Umbilical cord (tissue), 2 donors: ENCODE data around the gene WDR70. TPM values are rescaled to one million over a fixed set of nuclear protein-coding genes. Genes with fewer than 3 reads are reported as not detected.
"Not testable (repeated sequence)": the region's sequence is repeated elsewhere in the genome, so short reads cannot be mapped to it uniquely, and the experiment has no call there.

Experiments used
- DNase-seq: peaks from one replicate; pipeline ENCODE4 v3.0.0-alpha.2; 2015; ENCODE audit warnings: low spot score
- total RNA-seq: library from RNA; depleted of rRNA; stranded (reverse); fragments of >200 nt; gene quantifications from one replicate; pipeline ENCODE4 v1.2.3, GENCODE V29; 2014; ENCODE audit warnings: low replicate concordance; ENCODE audit not compliant: insufficient read depth

The WDR70 gene
- total RNA-seq, 1 donor from 2014 or later = 17.3 TPM

- no peak for DNase-seq
These were observed 190.3 kb downstream of the WDR70 start for GRCh38 chr5:37569466-37569865.

- no peak for DNase-seq
These were observed 191.5 kb downstream of the WDR70 start for GRCh38 chr5:37570597-37570996.

GRCh38 chr5:37571985-37572384 lies 192.9 kb downstream of the WDR70 start:
- peak; percentile 8 for DNase-seq

GRCh38 chr5:37575541-37576489 lies 196.7 kb downstream of the WDR70 start:
- no peak for DNase-seq

- DNase-seq = no peak
These were observed 197.4 kb downstream of the WDR70 start for GRCh38 chr5:37576552-37576951.

GRCh38 chr5:37578176-37578575 lies 199.1 kb downstream of the WDR70 start:
- no peak for DNase-seq

GRCh38 chr5:37580106-37580505 lies 201.0 kb downstream of the WDR70 start:
- DNase-seq = no peak

GRCh38 chr5:37582202-37582601 lies 203.1 kb downstream of the WDR70 start:
- DNase-seq = no peak

GRCh38 chr5:37593292-37593691 lies 214.2 kb downstream of the WDR70 start:
- DNase-seq = not testable (repeated sequence)

GRCh38 chr5:37594864-37595263 lies 215.7 kb downstream of the WDR70 start:
- DNase-seq = not testable (repeated sequence)

- DNase-seq = peak; percentile 57
These were observed 219.6 kb downstream of the WDR70 start for GRCh38 chr5:37598733-37599132.

- no peak for DNase-seq
These were observed 222.0 kb downstream of the WDR70 start for GRCh38 chr5:37601163-37601562.

- no peak for DNase-seq
These were observed 224.0 kb downstream of the WDR70 start for GRCh38 chr5:37603072-37603471.

GRCh38 chr5:37604290-37604689 lies 225.2 kb downstream of the WDR70 start:
- DNase-seq = no peak

- DNase-seq = peak; percentile 59
These were observed 227.0 kb downstream of the WDR70 start for GRCh38 chr5:37606148-37606547.

GRCh38 chr5:37606632-37607248 lies 227.6 kb downstream of the WDR70 start:
- no peak for DNase-seq

GRCh38 chr5:37615184-37615583 lies 236.1 kb downstream of the WDR70 start:
- DNase-seq = peak; percentile 12

GRCh38 chr5:37619353-37619752 lies 240.2 kb downstream of the WDR70 start:
- DNase-seq = peak; percentile 45

- DNase-seq = not testable (repeated sequence)
These were observed 243.2 kb downstream of the WDR70 start for GRCh38 chr5:37622354-37622753.

GRCh38 chr5:37626266-37626665 lies 247.1 kb downstream of the WDR70 start:
- DNase-seq = no peak

- DNase-seq = no peak
These were observed 249.8 kb downstream of the WDR70 start for GRCh38 chr5:37628876-37629275.

GRCh38 chr5:37631939-37632338 lies 252.8 kb downstream of the WDR70 start:
- no peak for DNase-seq
